HEK293T (cell line): Measurements from ENCODE around the gene RUVBL1.

Experiments used
- FOXA1 ChIP-seq: fragments of 450-650 bp; IDR thresholded peaks from 2 replicates; pipeline ENCODE4 v1.6.1; 2016; ENCODE audit warnings: mild to moderate bottlenecking
- FOXM1 ChIP-seq: fragments of 450-650 bp; IDR thresholded peaks from 2 replicates; pipeline ENCODE4 v1.6.1; 2017; ENCODE audit warnings: mild to moderate bottlenecking, borderline replicate concordance
- HDGF ChIP-seq: fragments of 450-650 bp; IDR thresholded peaks from 2 replicates; pipeline ENCODE4 v1.6.1; 2017; ENCODE audit warnings: antibody characterized with exemption, borderline replicate concordance
- SP1 ChIP-seq: fragments of 450-650 bp; IDR thresholded peaks from 2 replicates; pipeline ENCODE4 v1.6.1; 2017
- SUZ12 ChIP-seq: fragments of 450-650 bp; IDR thresholded peaks from 2 replicates; pipeline ENCODE4 v1.6.1; 2016; ENCODE audit warnings: mild to moderate bottlenecking
- TARDBP ChIP-seq: fragments of 450-650 bp; IDR thresholded peaks from 2 replicates; pipeline ENCODE4 v1.6.1; 2016
- ZNF384 ChIP-seq: fragments of 450-650 bp; IDR thresholded peaks from 2 replicates; pipeline ENCODE4 v1.6.1; 2016

DNA sequence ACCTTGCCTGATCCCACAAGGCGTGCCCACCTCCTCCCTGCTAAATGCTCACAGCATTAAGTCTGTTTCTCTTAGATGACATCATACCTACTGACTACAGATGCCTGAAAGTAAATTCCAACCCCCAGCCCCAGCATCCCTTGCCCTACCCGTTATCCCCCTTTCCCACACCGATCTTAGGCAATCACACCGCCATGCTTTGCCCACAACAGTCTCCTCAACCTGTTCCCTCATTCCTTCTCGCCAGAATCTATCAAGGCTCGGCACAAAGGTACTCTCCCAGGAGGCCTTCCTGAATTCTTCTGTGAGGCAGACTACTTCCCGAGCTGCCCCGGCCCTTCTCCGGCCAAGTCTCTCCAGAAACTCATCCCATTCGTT lies 72.2 kb downstream of the RUVBL1 start:
- TF ChIP-seq FOXM1 (no peak), SUZ12 (no peak), HDGF (no peak), ZNF384 (no peak), TARDBP (no peak), FOXA1 (no peak), SP1 (no peak)
